MV-4-11 (cell line): ENCODE data around the gene LPAR3.
A peak's percentile ranks its signal among the peaks of the same experiment; 100 is the strongest.
"Not testable (repeated sequence)": the region's sequence is repeated elsewhere in the genome, so short reads cannot be mapped to it uniquely, and the experiment has no call there.

Source experiments
- DNase-seq: peaks from one replicate; lab custom pipeline; 2025; lab: John Stamatoyannopoulos, UW

Gene LPAR3

DNA sequence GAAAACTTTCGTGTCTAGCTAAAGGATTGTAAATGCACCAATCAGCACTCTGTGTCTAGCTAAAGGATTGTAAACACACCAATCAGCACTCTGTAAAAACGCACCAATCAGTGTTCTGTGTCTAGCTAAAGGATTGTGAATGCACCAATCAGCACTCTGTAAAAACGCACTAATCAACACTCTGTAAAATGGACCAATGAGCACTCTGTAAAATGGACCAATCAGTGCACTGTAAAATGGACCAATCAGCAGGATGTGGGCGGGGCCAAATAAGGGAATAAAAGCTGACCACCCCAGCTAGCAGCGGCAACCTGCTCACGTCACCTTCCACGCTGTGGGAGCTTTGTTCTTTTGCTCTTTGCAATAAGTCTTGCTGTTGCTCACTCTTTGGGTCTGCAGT lies 9.7 kb upstream of the LPAR3 start:
- DNase-seq, result not testable (repeated sequence)

DNA sequence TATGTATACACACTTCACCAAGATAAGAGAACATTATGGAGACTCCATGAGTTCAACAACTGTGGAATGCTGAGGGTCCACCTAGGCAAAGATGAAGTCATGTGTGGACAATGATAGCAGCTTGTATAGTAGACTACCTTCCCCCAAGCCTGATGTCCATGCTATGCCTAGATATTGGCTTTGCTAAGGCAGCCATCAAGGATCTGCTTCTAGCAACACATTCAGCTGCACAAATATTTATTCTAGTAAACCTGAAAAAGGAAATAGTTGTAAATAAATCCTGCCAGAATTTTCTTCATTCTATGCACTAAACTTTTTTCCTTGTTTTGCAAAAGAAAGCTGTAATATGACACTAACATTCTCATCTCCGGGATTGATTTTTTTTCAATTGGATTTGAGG lies 7.0 kb upstream of the LPAR3 start:
- DNase-seq, result no peak

DNA sequence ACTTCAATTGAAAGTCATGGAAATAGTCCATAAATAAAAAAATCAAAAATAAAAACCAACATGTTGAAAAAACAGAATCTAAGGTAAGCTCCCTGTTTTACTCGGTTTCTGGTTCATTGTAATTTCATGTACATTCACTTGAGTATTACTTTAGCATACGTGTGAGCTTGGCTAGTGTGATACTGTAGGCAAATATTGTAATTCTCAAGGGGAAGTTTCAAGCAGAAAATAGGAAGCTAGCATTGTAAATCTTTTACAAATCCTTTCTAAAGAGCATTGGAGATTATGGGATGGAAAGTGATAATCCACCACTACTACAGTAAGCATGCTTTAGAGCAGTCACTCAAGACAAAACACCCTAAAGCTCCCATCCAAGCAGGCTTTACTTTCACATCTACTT lies 3.3 kb upstream of the LPAR3 start:
- DNase-seq, result peak; percentile 22

DNA sequence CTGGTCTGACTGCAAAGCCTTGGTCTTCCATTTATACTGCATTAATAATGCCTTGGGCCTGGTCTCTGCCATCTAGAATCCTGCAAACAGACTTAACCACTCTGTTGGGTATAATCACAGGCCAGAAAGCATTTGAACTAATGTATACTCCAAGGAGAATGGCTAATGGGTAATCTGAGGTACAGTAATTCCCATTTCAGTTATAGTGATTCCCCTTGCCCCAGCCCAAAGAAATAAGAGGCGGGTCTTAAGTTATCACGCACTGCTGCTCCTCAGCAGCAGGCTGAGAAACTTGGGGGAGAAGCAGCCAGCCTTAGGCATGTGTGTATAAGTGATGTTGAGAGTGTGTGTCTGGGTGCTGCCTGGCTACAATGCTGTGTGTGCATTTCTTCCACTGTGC lies 2.4 kb downstream of the LPAR3 start:
- no peak for DNase-seq

DNA sequence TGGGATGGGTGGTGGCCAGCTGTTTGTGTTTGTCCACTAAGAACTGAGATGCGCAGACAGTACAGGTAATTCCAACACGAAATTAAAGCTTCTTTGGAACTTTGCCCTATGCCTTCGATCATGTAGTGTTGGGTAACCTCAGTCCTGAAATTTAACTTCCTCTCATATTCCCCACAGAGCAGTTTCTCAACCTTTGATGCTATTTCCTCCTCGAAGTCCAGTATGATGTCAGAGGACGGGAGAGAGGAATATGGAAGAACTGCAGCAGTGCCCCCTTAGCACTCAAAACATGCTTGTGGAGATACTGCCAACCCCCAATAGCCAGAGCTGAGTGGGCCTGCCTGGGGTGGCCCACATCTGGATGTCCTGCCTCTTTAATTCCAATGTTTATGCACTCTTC lies 3.6 kb downstream of the LPAR3 start:
- DNase-seq, result peak; percentile 67

DNA sequence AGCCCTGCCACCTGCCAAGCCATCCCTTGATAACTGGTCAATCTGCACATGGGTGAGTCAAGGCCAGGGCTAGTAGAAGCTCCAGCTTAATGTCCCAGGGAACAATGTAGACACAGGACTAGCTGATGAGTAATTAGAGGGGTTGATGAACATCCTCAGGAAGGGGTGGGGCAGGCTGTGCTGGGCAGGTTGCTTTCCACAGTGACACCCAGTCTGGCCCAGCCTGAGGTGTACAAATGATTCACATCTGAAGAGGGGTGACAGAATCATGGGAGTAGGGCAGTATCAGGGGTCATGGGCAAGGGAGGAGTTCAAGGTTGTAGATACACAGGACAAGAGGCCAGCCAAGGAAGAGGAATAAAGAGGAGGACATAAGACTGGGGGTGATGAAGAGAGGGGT lies 4.3 kb downstream of the LPAR3 start:
- no peak for DNase-seq

DNA sequence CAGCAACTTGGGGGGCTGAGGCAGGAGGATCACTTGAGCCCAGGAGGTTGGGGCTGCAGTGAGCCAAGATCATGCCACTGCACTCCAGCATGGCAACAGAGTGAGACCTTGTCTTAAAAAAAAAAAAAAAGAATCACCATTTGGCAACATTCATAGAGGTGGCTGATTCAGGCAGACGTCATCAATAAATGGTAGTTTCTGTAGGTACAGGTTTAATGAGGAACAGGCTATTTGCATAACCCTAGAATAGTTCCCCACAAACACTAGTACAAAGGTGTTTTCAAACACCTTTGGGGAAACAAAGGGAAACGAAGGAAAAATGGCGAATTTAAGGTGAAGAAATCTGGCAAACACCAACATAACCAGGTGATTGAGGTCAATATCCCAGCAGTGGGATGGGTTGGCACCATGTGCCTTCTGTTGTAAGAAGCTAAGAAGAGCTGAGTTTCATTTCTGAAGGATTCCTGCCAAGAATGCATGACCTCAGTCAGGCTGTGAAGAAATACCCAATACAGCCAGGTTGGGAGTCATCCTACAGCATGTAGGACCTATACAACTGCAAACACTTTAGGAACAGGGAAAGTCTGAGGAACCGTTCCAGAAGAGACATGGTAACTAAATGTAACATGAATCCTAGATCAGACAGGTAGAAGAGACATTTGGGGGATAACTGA lies 5.6 kb downstream of the LPAR3 start:
- no peak for DNase-seq

DNA sequence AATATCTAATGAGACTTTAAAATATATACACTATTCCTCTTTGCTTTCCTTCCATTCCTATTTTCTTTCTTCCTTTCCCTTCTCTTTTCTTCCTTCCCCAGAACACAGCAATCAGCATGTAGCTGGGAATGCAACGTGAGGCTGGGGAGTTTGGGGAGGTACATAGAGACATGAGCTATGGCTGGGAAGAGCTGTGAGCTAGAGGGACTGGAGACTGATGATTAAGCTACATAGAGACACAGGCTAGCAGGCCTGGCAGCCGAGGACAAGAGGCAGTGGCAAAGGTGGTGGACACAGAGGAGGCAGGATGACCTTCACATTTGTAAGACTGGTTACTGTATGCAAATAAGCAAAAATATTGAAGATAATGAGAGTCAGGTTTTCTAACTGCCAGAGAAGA lies 7.5 kb downstream of the LPAR3 start:
- DNase-seq, result no peak

DNA sequence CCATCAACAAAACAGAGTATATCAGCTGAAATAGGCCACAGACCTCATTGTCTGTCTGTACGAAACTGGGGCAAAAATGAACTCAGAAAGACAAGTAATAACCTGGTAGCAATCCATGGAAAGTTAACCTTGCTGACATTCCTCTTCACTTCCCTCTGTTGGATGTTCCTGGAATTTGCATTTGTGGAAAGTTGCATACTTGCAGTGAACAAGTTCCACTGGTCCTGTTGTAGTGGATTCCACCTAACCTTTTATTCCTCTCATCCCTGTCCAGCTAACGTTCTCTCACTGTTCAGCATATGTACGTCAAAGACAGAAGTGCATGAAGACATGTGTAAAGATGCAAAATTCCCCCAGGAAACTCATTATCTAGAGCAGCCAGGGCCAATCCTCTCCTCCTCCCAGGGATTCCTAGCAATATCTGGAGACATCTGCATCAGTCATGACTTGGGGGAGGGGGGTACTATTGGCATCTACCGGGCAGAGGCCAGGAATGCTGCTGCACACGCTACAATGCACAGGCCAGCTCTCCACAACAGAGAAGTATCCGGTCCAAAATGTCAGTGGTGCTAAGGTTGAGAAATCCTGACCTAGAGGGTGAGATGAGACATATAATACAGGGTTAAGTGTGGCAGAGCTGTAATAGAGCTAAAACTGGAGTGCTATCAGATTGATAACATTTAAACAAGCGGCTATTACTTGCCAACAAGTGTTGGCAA lies 8.2 kb downstream of the LPAR3 start:
- no peak for DNase-seq

DNA sequence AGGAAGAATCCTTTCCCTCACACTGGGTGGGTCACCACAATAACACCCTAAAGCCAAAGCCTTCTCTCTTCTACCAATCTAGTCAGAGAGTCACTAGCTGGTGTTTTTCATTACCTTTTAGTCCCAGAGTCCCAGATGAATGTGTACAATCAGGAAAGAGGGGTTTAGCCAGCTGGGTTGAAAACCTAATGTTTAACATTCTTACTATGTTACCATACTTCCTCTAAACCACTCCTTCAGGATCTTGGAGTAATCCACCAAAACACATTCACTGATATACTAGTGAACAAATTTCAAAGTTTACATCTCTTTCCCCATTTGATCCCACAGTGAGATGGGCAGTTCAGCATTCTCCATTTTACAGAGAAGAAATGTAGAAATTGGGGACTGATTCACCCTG lies 9.7 kb downstream of the LPAR3 start:
- DNase-seq, result no peak

DNA sequence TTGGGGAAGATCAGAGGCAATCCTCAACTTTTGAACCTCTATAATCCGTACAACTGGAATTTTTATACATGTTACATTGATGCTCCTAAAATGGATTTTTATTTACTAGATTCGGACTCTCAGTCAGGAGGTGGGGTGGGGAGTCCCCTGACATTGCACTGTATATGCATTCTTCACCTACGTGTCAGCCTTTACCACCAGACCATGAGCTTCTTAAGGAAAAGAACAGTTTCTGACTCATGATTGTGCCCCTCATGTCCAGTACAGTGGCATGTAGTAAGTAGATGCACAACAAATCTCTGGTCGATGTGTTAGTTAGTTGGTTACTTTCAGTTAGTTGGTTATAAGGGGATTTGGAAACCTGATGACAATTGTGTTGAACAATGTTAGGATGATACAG lies 15.4 kb downstream of the LPAR3 start:
- DNase-seq, result no peak

DNA sequence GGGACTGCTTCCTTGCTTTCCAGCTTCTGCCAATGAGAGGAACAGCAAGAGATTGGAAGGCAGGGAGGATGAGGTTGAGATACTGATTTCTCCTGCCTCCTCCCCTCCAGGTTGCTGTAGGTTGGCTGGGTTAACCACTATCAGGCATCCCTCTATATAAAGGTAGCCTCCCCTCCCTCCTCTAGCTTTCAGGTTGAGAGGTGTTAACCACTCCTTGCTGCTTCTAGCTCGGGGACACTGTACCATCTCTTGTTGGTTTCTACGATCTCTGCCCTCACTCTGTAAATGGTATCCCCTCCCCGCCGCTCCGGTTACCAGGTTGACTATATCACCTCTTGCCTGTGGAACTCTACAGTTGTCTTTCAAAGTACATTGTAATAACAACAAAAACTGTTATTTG lies 16.7 kb downstream of the LPAR3 start:
- DNase-seq, result no peak

DNA sequence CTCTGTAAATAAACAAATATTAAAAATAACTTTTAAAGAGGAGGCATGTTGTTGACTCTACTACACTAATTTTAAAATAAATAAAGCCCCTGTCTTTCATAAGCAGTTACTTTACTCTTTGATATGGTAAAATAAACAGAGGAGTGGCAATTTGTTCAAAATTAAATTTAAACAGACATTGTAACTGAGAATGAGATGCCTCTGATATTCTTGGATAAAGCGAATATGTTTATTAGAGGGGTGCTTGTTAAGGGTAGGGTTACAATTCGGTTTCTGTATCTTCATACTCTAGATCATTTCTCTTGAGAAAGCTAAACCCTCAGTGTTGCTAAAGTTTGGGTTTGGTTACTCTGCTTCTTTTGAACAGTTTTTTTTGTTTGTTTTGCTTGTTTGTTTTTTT lies 19.6 kb downstream of the LPAR3 start:
- no peak for DNase-seq

DNA sequence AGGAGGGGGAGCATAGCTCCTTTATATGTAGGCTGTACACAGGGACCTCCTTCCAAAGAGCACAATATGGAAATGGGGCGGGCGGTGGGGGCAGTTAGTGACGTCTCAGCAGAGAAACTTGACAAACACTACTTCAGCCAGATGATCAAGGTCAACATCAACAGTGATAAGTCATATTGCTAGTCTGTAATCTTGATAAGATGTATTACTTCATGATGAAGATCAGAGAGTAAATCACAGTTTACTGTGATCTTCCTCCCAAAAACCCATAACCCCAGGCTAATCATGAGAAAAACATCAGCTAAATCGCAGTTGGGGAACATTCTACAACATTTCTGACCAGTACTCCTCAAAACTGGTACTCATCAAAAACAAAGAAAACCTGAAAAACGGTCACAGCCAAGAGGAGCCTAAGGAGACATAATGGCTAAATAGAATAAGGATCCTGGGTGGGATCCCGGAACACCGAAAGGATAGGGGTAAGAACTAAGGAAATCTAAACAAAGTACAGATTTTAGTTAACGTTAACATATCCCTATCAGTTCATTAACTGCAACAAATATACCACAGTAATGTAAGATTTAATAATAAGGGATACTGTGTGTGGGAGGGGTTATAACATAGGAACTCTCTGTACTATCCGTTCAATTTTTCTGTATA lies 20.2 kb downstream of the LPAR3 start:
- DNase-seq, result no peak

DNA sequence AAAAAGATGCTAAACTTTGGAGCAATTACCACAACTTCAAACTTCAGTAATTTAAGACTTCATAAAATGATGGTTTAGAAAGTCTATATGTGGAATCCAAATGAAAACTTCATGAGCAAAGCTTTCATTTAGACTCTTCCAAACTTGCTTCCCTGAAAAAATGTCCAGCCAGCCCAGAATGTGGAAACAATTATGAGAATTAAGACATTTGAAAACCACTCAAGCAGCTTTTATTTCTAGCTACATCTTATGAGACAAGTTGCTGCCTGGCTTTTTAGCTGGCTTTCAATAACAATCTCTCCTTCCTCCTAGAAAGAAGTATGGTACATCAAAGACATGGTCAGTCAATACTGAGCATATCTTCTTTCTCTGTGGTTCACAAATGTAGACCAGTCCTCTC lies 21.8 kb downstream of the LPAR3 start:
- no peak for DNase-seq

DNA sequence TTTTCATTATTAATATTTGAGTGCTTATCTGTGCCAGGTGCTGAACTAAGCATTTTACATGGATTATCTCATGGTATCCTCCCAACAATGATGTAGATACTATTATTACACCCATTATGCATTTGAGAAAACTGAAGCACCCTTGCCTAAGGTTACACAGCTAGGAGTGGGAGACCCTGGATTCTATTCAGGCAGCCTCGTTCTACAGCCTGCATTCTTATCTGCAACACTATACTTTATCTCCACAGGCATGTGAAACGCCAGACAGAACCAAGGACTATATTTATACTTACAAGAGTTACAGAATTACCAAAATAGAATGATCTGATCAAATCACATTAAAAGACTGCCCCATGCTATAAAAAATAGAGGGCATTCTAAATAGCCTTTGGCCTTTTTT lies 22.4 kb downstream of the LPAR3 start:
- DNase-seq, result no peak

DNA sequence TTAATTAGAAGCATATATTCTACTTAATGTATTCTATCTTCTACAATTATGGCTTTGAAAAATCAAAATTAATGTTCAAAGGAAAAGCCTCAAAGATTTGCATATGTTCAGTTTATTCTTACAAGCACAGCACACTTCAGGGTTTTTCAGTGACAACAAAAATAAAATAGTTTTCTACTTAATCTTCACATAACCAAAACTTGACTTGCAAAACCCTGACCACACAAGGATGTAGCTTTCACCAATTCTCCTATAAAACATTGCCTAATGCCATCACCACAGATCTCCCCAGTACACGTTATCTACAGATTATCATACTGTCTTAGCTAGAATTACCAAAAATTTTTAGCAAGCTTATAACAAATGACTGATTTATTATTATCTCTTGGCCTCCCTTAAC lies 23.3 kb downstream of the LPAR3 start:
- no peak for DNase-seq

DNA sequence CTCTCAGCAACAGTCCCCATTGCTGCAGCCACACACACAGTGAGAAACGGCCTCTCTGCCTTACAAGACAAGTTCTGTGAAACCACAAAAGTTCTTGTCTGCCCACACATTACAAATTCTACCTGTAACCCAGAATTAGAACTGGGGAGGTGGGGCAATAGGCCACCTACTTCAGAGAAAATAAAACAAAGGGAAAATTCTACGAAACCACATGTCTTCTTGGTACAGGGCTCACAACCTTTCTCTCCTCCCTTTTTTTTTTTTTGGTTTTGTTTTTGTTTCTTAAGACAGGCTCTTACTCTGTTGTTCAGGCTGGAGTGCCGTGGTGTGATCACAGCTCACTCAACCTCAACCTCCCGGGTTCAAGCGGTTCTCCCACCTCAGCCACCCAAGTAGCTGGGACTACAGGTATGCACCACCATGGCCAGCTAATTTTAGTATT lies 30.2 kb downstream of the LPAR3 start:
- no peak for DNase-seq

DNA sequence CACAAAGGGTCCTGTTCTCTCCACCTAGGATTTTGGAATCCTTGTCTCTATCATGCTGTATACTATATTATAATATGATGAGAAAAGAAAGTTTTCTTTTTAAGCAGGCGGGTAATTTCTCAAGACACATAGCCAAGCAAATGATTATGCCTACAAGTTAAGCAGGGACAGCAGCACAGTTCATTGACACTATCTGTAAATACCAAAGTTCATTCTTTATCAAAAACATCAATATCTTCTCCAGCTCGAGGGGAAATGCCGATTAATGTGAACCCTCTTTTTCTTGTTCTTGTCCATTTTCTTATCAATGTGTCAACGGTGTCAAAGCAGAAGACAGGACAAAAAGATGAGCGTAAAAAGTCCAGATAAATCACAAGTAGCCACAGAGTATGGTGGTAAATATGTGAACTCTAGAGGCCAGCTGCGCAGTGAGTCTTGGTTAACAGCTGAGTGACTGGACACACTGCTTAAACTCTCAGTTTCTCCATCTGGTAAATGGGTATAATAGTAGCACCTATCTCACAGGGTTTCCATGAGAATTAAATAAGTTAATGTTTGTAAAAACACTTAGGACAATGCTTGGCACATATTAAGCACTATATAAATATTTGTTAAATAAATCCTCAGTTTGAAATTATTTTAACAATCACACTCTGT lies 30.9 kb downstream of the LPAR3 start:
- DNase-seq, result no peak

DNA sequence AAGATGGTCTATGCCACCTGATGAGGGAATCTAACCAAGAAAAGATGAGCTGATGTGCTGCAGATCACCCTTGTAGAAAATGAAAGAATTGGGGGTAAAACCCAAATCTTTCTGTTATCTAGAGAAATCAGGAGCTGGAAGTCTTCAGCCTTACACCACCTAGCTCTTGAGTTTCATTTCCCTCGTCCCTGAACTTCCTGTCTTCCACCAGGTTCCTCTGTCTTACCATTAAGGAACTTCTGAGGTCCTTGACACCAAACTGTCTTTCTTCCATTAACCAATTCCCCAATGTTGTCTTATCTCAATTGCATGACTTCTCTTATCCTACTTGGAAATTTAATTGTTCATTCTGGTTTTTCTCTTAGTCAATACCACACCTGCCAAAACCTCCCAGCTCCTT lies 31.5 kb downstream of the LPAR3 start:
- peak; percentile 18 for DNase-seq

DNA sequence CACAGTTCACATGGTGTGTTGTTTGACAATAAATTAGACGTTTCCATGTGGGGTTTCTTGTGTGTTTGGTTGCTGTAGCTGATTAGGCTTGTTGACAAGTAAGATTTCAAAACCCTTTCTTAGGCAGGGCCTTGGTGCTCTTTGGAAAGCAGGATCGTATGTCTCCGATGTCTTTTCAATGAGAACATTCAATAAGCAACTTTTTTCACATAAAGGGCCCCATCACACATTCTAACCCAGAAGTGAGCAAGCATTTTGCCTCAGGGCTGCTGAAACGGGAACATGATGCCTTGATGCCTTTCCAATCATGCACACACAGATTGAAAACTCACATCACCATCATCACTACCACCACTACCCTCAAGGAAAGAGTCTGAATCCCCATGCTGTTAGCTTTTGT lies 33.1 kb downstream of the LPAR3 start:
- no peak for DNase-seq

DNA sequence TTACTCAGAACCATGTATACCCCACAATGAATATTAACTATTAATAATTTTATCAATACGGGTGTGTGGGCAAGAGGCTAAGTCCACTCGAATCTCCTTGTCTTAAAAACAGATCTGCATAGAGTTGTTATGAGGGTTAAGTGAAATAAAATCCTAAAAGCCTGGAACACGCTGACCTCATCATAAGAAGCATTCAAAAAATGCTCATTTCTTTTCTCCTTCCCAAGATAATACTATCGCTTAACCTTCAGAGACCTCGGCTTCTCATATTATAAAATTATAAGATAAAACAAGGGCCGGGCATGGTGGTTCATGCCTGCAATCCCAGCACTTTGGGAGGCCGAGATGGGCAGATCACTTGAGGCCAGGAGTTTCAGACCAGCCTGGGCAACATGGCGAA lies 35.1 kb downstream of the LPAR3 start:
- no peak for DNase-seq

DNA sequence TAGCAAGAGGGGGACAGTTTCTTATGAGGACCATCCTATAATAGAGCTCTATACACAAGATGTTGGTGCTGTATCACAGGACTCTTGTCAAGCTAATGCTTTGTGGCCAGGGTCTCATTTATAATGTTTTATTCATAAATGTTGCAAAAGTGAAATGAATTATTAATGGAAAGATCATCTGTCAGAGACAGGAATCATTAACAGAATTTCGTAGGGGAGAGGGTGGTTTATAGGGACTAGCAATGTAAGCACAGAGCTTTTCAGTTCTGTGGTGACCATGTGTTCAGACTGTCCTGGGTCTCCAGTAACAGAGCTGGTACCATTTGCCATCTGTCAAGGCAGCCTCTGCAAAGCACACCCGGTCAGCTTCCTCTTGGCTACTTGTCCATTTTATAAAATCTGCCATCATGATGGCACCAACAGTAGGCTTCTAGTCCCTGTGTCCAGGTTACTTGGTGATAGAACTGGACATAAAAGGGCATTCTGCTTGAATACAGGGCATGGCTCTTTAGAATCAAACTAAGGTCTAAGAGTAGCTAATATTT lies 36.2 kb downstream of the LPAR3 start:
- DNase-seq, result no peak
